ENCODE results near the gene KMT2B.

Gene KMT2B

GRCh38 chr19:35759697-35760096 lies 41.9 kb downstream of the KMT2B start:
- Histone ChIP-seq H3K36me3 (ENCODE audit: control insufficient read depth, insufficient read depth, low read length) (peaks cover 12% of the 10 kb centered on the region), H3K4me3 (replicated peaks; ENCODE audit: low read depth, low read length) (no peak overlapping the region), H3K27me3 (replicated peaks; ENCODE audit: control insufficient read depth, insufficient read depth, low read length) (no peaks in the 10 kb centered on the region)
- TF ChIP-seq CTCF (IDR thresholded peaks at IDR 0.05; ENCODE audit: insufficient read depth, low read length, poor library complexity, severe bottlenecking): no peak
- no peak for DNase-seq (ENCODE audit: extremely low read depth, insufficient read length)

DNA sequence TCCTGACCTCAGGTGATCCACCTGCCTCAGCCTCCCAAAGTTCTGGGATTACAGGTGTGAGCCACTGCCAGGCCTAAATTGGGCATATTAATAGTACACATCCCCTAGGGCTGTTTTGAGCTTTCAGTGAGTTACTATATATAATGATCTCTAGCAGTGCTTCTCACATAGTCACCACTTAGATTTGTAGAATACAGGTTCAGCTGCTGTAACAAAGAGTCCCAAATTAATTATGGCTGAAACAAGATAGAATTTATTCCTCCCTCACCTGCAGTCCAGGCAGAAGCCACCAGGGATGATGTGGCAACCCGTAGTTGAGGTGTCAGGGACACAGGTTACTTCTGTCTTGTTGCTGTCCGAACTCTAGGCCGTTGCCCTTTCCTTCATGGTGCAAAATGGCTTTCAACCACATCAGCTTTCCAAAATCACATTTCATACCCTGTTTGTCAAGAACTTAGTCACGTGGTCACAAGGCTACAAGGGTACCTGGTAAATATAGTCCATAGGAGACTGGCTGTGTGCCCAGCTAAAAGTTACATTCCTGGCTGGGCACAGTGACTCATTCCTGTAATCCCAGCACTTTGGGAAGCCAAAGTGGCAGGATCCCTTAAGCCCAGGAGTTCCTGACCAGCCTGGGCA lies 43.0 kb downstream of the KMT2B start:
- TF ChIP-seq CTCF (IDR thresholded peaks at IDR 0.05; ENCODE audit: insufficient read depth, low read length, poor library complexity, severe bottlenecking): no peak
- H3K4me3 ChIP-seq (replicated peaks; ENCODE audit: low read depth, low read length): no peak overlapping the region
- no peaks in the 10 kb centered on the region for H3K27me3 ChIP-seq (replicated peaks; ENCODE audit: control insufficient read depth, insufficient read depth, low read length)
- no peak for DNase-seq (ENCODE audit: extremely low read depth, insufficient read length)
- H3K36me3 ChIP-seq (ENCODE audit: control insufficient read depth, insufficient read depth, low read length): peaks cover 14% of the 10 kb centered on the region

DNA sequence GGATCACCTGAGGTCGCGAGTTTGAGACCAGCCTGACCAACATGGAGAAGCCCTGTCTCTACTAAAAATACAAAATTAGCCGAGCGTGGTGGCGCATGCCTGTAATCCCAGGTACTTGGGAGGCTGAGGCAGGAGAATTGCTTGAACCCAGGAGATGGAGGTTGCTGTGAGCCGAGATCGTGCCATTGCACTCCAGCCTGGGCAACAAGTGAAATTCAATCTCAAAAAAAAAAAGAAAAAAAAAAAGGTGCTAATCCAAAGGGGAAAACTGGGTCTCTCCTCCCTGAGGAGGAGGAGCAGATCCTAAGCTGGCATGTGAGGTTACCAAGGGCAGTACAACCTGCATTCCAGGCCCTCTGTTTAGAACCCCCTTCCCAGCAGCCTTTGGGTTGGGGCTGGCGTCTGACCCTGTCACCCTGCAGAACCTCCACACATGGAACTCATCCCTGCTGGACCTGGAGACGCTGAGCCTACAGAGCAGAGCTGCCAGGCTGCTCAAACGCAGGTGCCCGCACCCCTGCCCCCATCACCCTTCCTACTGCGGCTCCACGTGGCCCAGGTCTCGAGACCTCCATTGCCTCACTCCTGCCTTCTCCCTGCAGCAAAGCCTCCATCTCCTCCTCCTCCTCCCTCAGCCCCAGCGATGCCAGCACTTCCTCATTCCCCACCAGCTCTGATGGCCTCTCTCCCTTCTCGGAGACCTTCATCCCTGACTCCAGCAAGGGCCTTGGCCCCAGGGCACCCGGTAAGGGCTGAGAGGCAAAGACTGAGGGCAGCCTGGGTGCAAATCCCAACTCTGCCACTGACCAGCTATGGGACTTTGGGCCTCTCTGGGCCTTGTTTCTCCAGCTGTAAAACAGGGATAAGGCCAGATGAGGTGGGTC lies 46.9 kb downstream of the KMT2B start:
- peaks cover 18% of the 10 kb centered on the region for H3K36me3 ChIP-seq (ENCODE audit: control insufficient read depth, insufficient read depth, low read length)

GRCh38 chr19:35766571-35767104 lies 48.8 kb downstream of the KMT2B start:
- Histone ChIP-seq H3K36me3 (ENCODE audit: control insufficient read depth, insufficient read depth, low read length) (peaks cover 15% of the 10 kb centered on the region), H3K27me3 (replicated peaks; ENCODE audit: control insufficient read depth, insufficient read depth, low read length) (no peaks in the 10 kb centered on the region), H3K4me3 (replicated peaks; ENCODE audit: low read depth, low read length) (no peak overlapping the region)
- no peak for DNase-seq (ENCODE audit: extremely low read depth, insufficient read length)
- TF ChIP-seq CTCF (IDR thresholded peaks at IDR 0.05; ENCODE audit: insufficient read depth, low read length, poor library complexity, severe bottlenecking): no peak

More for the DNA sequence above, 46.9 kb downstream of the KMT2B start:
- TF ChIP-seq CTCF (IDR thresholded peaks at IDR 0.05; ENCODE audit: insufficient read depth, low read length, poor library complexity, severe bottlenecking): no peak
- DNase-seq (ENCODE audit: extremely low read depth, insufficient read length): no peak
- H3K4me3 ChIP-seq (replicated peaks; ENCODE audit: low read depth, low read length): no peak overlapping the region
- no peaks in the 10 kb centered on the region for H3K27me3 ChIP-seq (replicated peaks; ENCODE audit: control insufficient read depth, insufficient read depth, low read length)

GRCh38 chr19:35767288-35768081 lies 49.7 kb downstream of the KMT2B start:
- no peak for DNase-seq (ENCODE audit: extremely low read depth, insufficient read length)
- TF ChIP-seq CTCF (IDR thresholded peaks at IDR 0.05; ENCODE audit: insufficient read depth, low read length, poor library complexity, severe bottlenecking): no peak
- no peaks in the 10 kb centered on the region for H3K27me3 ChIP-seq (replicated peaks; ENCODE audit: control insufficient read depth, insufficient read depth, low read length)
- no peak overlapping the region for H3K4me3 ChIP-seq (replicated peaks; ENCODE audit: low read depth, low read length)
- peaks cover 11% of the 10 kb centered on the region for H3K36me3 ChIP-seq (ENCODE audit: control insufficient read depth, insufficient read depth, low read length)
